GM19372 (cell line): ENCODE data around the gene ARHGEF5.
"Not testable (repeated sequence)": the region's sequence is repeated elsewhere in the genome, so short reads cannot be mapped to it uniquely, and the experiment has no call there.

ENCODE experiments used
- ATAC-seq: cut with Tn5 transposase; IDR thresholded peaks from one replicate; pipeline ENCODE4 v1.9.1; 2021; ENCODE audit warnings: mild to moderate bottlenecking, low read depth, moderate library complexity; ENCODE audit not compliant: unreplicated experiment

Gene ARHGEF5

DNA sequence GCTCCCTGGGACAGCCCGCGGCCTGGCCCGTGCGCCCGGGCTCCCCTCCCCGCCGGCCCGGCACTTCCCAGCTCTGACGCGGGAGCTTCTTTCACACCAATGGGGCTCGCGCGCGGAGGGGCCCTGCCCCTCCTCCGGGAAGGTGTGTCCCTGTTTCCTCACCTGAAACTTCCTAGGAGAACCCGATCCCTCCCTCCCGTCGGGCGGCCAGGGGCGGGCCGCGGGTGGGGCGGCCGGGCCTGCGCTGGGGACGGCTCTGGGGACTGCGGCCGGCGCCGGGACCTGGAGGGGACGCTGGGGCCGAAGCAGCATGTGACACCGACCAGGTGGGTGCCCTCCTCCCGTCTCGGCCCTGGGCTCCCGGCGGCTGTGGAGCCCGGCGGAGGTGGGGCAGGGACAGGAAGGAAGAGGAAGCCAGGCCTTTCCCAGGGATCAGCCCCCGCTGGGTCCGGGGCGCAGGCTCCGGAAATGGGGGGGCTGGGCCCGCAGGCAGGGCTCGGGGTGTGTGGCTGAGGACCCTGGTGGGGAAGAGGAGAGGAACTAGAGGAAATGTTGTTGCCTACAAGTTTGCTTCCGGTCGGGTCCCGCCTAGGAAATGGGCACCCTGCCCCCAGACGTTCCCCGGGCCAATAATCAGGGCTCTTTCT is at the start of gene ARHGEF5:
ARHGEF5 (plus strand) TSS at position 227 of the 647 bp plus-strand sequence. CDS start 7,268 bp downstream, outside the sequence.
- peak; percentile 74 for ATAC-seq

DNA sequence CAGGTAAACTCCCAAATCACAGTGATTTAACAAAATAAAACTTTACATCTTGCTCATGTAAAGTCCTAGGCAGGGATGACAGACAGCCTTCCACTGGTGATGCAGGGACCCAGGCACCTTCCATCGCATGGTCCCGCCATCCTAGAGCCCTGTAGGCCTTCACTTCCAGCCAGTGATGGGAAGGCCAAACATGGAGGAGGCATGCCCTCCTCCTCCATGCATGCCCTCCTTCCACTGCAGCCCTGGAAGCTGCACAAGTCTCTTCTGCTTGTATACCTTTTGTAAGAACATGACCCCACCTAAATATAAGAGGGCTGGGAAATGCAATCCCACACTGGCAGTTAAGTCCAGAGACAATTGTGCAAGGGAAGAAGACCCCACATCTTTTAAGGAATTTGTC is 45.5 kb upstream of the ARHGEF5 start:
- not testable (repeated sequence) for ATAC-seq

DNA sequence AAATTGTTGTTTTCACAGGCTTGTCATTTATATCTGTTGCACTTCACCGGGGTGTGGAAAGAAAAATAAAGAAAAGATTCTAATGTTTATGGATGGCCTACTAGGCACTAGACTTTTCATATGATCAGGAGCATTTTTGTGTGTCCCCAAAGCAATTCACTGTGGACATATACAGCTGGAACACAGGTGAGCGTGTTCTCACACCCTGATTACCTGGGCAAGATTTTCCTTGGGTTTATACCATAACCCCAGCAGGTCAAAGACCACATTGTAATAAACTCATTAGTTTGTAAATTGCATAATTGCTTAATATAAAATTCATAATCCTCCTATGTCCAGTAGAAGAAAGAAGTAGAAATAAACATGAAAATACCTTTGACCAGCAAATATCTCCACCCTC is 44.0 kb upstream of the ARHGEF5 start:
- ATAC-seq, result not testable (repeated sequence)

DNA sequence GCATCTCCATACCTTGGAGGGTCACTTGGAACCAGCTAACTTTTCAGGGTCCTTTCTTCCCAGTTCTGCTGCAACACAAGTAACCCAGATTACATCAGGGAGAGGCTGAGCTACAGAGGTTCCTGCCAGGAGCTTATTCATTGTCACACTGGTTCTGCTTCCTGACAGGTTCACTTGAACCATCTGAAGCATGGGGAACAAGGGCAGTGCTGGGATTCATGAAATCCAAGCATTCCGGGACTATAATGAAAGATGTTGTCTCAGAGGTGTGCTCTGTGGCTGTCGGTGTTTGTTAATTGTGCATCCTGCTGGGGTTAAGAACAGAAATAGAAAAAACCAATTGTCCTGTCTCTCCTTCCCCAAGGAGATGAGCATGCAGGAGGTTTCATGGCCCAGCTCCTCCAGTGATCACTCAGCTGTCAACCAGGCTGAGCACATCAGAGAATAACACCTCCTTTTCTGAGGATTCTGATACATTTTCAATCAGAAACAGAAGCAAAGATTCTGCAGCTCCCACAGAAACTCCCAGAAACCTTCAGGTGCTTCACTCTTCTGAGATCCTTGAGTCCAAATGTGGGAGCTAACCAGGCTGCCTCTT is 43.2 kb upstream of the ARHGEF5 start, which contains the start of gene OR2A1:
OR2A1 (plus strand) TSS at position 548 of the 598 bp plus-strand sequence. CDS start 5,706 bp downstream, outside the sequence.
- not testable (repeated sequence) for ATAC-seq

DNA sequence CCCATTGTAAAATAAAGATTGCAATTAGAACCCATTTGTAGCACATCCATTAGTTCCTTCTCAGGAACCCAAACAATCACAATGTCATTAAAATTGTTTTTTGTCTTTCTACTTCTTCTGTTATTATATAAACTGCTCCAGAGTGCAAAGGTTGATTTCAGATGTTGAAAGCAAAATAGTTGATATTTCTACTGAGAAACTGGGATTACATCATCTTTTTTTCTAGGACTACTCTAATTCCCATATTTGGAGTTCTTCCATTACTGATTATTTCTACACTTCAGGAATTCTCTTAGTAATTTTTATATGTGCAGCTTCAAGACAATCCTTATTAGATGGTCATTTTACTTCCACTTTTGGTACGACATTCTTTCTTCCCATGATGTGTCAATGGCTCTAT is 37.7 kb upstream of the ARHGEF5 start:
- not testable (repeated sequence) for ATAC-seq

DNA sequence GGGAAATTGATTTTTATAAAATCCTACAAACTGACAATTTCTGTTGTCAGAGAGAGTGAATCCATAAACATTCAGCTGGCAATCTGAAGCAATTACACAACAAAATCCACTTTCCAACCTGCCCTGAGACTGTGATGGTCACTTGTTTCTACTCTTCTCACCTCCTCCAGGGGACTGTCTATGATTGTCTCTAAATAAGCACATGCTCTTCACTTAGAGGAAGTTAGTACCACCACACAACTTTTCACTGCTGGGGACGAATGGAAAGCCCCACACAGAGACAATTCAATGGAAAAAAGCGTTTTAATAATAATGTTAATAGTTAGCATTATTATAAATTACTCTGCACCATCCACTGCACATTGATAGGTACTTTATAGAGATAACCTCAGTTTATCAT is 35.7 kb upstream of the ARHGEF5 start:
- ATAC-seq, result not testable (repeated sequence)

DNA sequence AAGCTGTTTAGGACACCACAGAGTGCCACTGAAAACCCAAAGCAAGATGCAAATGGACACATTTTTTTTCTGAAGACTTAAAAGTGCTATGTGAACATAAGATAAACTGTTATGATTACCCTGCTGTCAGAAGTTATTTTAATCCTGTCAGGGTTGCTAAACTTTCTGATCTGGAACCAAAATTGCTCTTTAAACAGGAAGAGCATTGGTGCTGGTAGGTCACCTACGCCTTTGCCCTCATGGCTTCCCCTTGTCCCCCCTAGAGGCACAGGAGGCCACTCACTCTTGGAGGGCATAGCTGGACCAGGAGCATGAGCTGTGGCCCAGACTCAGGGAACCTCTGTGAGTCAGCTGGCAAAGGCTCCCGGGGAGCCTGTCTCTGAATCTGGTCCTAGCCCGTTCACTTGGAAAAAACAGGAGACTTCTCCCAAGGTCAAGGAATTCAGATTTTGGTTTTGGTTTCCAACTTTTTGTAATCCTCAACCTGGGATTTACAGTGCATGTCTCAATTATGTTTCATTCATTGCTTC is 33.5 kb upstream of the ARHGEF5 start:
- not testable (repeated sequence) for ATAC-seq

DNA sequence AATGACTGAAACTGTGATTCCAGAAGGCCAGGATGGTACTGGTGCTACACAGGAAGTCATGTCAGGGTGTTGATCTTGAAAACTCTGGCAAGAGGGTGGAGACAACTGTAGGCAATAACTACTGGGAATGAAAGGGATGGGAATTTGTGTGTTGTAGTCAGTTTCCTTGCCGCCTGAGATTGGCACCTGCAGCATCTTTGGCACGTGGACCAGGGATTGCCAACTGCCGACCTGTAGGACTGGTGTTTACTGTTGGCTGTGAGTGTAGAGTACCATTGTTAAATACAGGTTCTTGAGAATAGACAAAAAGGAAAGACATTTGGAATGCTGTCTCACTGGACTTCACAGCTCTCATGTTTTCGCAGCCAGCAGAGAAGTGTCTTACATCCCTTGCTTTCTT is 31.8 kb upstream of the ARHGEF5 start:
- not testable (repeated sequence) for ATAC-seq

DNA sequence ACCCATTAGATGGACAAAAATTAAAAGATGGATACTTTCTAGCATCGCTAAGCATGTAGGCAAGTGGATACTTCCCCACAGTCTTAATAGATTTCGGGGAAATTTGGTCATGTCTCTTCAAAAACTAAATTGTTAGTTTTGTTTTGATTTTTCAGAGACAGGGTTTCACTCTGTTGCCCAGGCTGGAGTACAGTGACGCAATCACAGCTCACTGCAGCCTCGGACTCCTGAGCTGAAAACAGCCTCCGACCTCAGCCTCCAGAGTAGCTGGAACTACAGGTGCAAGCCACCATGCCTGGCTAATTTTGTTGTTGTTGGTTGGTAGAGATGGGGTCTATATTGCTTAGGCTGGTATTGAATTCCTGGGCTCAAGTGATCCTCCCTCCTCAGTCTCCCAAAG is 29.3 kb upstream of the ARHGEF5 start:
- ATAC-seq, result not testable (repeated sequence)

DNA sequence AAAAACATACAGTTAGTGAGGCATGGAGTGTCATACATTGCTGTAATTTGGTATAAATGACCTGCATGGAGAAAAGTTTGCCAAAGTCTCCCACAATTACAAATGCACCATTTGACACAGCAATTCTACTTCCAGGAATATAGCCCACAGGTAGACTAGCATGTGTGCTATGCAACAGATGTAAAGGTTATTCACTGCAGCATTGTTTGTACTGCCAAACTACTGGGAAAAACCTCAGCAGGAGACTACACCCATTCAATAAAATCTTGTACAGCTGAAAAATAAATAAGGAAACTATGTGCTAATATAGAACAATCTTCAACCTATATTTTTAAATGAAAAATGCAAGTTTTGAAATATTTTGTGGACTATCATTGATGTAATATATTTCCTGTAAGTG is 25.2 kb upstream of the ARHGEF5 start:
- not testable (repeated sequence) for ATAC-seq

DNA sequence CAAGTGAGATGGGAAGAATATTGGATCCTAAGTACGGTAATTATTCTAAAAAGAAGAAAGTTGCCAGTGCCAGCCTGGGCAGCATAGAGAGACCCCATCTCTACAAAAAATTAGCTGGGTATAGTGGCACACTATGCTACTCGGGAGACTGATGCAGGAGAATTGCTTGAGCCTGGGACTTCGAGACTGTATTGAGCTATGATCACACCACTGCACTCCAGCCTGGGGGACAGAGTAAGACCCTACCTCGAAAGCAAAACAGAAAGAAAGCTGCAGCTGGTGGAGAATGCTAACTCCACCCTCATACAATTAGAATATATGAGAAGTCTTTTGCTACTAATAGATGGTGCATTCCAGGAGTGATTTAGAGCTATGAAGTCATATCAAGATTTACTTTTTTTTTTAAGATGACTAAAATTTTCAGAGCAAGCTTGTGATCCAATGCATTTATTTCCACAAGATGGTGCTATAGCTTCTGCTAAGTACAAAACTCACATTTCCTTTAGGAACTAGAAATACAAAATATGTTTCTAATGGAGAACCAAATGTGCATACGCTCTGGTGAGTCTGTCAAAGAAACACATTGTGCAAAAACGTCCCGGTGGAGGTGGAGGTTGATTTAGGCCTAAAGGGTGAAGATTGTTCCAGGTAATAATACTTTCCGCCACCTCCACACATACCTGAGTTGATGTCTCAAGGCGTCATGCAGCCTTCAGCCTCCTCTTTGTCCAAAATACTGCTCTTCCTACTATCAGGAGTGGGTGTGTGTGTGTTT is 23.8 kb upstream of the ARHGEF5 start:
- peak; percentile 50 for ATAC-seq

DNA sequence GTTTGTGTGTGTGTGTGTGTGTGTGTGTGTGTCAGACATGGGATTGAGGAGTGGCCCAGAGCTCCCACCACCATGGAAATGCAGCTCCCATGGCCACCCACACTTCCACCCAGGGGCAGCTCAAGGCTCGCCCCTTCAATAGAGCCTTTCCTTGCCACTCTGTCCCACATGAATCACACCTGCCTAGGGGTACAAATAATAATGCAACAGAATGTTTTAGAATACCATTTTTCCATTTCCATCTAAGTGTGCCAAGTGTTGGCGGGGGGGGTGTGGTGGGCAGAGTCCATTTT is 23.3 kb upstream of the ARHGEF5 start:
- ATAC-seq, result not testable (repeated sequence)

DNA sequence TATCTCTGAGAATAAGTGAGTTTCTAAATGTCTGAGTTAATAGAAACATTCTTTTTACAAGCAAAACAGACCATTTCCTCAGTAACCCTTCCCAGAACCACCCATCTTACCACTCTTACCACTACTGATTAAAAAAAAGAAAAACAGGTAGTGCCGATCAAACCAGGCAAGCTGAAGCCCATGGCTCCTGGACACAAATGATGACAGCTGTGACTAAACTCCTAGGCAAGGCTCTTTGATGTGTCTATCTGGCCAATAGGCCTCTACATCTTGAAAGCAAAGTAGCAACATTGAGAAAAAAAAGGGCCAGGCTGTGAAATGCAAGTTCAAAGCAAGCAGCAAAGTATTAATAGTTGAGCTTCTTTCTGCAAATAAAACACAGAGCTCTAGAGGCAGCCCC is 6.6 kb upstream of the ARHGEF5 start:
- ATAC-seq, result peak; percentile 20

DNA sequence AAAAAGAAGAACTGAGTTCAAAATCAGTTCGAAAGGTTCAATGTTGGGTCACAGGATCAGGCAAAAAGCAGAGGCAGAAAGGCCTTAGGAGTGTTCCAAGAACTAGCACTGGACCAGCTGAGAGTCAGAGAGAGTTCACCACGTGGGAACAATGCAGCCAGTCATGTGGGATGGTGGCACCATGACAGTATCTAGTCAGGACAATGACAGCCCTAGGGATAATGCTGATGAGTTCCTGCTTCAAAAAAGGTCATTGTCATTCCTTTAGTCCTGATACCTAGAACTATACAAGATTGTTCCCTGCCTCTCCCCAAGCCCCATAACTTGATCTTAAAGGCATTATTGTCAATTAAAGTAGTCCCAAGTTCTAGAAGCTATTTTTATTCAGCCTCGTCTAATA is 3.5 kb upstream of the ARHGEF5 start:
- not testable (repeated sequence) for ATAC-seq

DNA sequence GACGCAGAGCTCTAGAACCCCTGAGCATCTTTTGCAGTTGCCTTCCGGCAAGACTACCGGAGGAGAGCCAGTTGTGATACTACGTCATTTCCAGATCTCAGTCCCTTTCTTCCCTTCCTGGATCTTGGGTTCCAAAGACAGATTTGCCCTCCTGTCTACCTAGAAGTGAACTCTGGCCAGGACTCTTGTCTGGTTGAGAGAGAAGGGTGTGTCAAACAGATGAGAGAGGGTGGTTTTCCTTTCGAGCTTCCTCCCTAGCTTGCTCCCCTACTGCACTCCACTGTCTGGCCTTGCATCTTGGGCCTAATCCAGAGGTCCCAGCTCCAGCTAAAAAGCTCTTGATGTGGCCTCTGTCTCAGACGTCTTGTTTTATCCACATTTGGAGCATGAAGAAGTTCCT is 983 bp downstream of the ARHGEF5 start:
- not testable (repeated sequence) for ATAC-seq

DNA sequence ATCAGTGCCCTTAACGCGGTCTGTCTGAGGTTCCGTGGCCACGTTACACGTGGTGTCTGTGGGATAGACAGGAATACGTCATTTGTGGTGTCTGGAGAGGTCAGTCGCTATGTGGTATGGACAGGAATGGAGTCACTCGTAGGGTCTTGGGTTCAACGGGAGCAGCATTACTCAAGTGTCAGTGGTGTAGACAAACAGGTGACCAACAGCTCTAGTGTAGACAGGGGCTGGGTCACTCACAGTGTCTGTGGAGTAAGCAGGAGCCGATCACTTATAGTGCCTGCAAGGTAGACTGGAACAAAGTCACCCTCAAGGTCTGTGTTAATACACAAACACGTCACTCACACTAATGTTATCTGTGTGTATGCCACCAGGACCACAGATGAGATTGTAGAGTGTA is 1.7 kb downstream of the ARHGEF5 start:
- not testable (repeated sequence) for ATAC-seq

DNA sequence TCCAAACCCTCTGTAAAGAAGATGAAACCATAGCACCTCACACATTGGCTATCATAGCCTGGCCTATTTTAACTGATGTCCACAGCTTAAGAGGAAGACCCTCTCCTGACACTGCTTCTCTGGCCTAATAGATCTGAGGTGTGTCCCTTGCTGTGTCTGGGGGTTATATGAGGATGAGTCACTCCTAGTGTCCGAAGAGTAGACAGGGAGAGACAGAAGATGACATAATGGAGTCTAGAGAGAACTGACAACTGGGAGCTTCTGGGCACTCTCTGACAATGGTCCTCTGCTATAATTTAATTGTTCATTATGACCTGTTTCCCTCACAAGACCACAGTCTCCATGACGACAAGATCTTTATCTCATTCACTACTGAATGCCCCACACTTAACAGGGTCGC is 6.9 kb downstream of the ARHGEF5 start:
- ATAC-seq, result not testable (repeated sequence)

DNA sequence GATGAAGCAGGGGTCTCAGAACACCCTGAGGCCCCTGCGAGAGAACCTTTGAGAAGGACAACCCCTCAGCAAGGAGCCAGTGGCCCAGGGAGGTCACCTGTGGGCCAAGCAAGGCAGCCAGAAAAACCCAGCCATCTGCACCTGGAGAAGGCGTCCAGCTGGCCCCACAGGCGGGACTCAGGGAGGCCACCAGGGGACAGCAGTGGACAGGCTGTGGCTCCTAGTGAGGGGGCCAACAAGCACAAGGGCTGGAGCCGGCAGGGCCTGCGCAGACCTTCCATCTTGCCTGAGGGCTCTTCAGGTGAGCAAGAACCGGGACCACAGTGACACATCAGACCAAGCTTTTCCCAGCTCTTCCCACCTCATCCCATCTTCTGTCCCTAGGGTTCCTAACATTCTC is 10.3 kb downstream of the ARHGEF5 start:
- not testable (repeated sequence) for ATAC-seq

DNA sequence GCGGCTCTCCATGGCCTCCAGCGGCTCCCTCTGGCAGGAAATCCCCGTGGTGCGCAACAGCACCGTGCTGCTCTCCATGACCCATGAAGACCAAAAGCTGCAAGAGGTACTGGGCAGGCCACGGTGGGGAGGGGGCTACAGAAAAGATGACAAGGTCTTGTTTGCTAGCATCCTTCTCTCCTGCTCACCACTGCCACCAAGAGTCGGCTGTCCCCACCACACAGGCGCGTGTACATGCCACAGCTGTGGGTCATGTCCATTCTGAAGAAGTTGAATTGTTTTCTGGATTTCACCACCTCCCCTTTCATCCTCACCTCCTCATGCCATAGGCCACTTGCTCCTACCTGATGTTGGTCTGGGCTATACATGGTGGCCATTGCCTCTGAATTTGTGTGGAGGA is 12.0 kb downstream of the ARHGEF5 start:
- not testable (repeated sequence) for ATAC-seq

DNA sequence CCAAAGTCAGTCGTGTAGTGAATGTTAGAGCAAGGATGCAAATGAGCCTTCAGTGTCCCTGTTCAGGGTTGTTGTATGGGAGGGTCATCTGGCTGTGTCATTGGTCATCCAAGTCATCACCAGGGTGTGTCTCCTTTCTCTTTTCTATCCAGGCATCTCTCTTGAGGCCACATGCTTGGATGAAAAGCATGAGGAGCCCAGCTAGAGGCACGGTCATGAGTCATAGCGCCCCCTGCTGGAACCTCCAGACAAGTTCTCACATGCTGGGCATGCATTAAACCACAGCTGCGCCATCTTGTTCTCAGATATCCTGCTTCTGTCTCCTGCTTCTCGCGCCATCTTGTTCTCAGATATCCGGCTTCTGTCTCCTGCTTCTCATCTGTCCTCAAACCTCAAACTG is 14.0 kb downstream of the ARHGEF5 start:
- not testable (repeated sequence) for ATAC-seq

DNA sequence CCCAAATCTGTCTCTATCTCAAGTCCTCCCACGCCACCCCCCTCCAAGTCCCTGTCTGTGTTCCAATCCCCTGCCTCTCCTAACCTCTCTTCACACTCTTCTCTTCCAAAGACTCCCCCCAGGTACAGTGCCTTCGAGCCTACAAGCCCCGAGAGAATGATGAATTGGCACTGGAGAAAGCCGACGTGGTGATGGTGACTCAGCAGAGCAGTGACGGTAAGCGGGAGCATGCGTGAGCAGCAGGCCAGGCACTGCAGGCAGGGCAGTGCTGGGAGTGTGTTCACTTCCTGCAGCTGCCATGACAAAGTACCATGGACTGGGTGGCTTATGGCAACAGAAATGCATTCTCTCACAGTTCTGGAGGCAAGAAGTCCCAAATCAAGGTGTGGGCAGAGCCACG is 23.4 kb downstream of the ARHGEF5 start:
- no peak for ATAC-seq
